Measurements from ENCODE around the gene MSL3B.
"Not testable (repeated sequence)": the region's sequence is repeated elsewhere in the genome, so short reads cannot be mapped to it uniquely, and the experiment has no call there.

MSL3B gene

DNA sequence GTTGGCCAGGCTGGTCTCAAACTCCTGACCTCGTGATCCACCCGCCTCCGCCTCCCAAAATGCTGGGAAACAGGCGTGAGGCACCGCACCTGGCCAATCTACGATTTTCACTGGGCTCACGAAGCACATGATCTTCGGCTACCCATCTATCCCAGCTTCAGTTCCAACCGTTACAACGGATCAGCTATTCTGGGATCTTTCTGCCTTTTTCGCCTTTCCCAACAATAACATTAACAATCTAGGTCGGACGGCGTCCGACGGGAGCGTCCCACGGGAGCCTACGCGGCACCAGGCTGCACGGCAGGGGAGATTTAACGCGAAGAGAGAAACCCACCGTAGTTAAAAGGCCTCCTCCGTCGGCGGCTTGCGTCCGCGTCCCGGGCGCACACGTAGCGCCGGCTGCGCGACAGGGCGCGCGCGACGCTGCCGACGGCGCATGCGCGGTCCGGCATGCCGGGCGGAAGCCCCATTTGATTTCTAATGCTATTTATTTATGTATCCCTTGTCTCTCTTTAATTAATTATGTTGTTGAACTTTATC is at the start of gene MSL3B:
MSL3B (minus strand) TSS at position 394 of the 540 bp plus-strand sequence.
- DNase-seq: peak; percentile 73

DNA sequence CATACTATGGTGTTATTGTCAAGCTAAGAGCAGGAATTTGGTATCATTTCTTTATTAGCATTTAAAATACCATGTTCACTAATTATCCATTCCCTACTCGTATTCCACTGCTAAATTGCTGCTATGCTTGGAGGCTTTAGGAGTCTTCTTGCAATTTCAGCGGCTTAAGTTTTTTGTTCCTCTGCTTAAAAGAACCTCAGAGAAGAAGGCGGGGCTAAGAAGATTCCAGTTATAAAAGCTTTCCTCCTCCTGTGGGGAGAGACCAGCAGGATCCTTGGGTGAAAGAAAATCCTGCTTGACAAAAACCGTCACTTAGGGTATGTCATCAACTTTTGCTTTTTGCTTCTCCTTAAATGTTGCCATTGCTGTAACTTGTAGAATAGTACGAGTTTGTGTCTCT is 48.9 kb upstream of the MSL3B start, which contains the start of gene TRPM8:
TRPM8 (plus strand) TSS at position 258 of the 400 bp plus-strand sequence. CDS start 9,165 bp downstream, outside the sequence.
- DNase-seq: no peak

DNA sequence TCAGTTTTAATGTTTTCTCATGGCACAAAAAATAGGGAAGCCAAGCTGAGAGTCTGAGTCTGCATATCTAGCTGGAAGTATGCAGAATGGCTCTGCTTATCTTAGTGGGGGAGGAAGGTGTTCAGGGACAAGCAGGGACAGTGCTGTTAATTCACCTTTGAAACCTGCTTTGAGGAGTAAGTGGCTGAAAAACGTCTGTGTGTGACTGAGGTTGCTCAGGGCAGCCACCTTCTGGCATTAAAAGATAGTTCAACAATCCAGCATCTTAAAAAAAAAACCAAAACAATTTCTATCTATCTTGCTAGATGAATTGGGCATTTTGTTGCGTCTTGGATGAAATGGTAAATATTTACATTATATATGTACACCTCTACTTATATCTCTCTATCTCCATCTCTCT is 46.9 kb upstream of the MSL3B start:
- DNase-seq: no peak

DNA sequence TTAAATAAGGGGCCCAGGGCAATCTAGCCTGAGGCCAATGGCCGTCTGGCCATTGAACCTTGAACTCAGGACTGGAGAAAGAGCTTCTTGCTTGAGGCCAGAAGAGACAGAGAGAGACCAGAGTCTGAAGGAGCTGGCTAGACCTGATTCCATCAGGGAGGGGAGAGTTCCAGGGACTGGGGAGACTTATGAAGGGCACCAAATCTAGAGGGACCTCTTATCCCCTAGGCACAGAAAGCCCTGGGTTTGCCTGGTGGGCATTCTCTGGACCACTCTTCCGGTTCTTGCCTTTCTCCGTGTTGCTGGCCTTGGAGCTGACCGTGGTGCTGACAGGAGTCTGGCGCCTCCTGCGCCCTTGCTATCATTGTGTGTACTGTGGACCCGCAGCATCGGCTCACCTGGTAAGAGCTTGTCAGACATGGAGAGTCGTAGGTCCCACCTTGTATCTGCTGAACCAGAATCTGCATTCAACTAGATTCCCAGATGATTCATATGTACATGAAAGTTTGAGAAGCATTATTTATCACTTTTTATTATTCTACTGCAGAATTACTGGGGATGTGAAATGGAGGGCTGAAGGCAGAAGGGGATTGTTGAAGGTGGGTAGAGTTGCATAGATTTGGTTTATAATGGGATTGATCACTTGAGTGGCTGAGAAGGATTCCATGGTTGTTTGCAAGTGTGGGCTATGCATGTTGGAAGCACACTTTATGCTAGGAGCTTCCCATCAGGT is 44.7 kb upstream of the MSL3B start:
- peak; percentile 11 for DNase-seq

DNA sequence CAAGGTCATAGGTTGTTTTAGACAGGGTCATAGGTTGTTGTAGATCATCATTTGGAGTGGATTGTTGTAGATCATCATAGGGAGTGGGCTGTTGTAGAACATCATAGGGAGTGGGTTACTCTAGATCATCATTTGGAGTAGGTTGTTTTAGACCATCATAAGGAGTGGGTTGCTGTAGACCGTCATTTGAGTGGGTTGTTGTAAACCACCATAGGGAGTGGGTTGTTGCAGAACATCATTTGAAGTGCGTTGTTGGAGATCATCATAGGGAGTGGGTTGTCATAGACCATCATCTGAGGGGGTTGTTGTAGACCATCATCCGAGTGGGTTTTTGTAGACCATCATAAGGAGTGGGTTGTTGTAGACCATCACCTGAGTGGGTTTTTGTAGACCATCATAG is 39.4 kb upstream of the MSL3B start:
- DNase-seq: no peak

DNA sequence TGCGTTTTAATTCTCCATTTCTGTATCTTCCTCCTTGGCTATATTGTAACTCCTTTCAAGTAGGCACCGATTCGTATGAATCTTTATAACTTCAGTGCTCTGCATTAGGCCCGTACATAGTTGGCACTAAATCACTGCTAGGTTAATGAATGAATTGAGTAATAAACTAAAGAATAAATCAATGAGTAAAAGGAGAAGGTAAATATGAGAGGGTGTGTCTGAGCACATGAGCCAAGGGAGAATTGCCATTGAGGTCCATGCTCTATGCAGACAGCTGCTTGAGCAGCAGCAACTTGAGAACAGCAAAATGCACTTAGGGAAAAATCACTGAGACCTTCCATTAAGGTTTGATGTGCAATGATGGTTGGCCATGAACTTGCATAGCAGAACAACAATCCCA is 37.8 kb upstream of the MSL3B start:
- no peak for DNase-seq

DNA sequence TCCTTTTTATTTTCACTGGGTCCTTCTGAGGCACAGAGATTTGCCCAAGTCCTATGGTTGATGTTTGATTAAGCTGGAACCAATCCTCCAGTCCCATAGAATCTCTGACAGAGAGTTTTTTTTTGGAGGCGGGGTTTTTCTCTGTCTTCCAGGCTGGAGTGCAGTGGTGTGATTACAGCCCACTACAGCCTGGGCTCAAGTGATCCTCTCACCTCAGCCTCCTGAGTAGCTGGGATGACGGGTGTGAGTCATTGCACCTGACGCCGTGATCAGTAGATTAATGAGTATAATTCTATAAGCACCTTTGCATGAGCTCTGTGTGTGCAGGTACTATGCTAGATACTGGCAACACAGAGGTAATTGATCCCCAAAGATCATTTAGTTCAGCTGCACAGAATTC is 33.7 kb upstream of the MSL3B start:
- DNase-seq: no peak

DNA sequence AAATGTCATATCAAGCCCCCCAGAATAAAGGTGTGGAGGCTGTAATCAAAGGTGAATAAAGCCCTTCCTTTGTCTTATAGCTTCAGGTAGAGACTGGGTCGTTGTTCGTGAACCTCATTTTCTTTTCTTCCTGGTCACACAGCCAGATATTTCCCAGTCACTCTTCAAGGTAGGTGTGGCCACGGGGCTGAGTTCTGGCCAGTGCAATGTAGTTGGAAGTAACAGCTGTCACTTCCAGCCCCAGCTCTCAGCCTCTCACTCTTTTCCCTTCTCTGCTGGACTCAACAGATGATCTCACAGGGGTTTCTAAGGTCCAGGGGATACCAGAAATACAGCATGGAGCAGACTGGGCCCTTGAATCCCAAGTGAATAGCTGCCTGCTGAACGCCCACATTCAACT is 33.2 kb upstream of the MSL3B start:
- no peak for DNase-seq

DNA sequence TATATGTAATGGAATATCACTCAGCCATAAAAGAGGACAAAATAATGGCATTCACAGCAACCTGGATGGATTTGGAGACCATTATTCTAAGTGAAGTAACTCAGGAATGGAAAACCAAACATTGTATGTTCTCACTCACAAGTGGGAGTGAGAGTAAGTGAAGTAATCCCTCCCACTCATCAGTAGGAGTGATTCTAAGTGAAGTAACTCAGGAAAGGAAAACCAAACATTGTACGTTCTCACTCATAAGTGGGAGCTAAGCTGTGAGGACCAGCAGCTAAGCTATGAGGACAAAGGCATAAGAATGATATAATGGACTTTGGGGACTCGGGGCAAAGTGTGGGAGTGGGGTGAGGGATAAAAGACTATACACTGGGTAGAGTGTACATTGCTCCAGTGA is 28.1 kb upstream of the MSL3B start:
- not testable (repeated sequence) for DNase-seq

DNA sequence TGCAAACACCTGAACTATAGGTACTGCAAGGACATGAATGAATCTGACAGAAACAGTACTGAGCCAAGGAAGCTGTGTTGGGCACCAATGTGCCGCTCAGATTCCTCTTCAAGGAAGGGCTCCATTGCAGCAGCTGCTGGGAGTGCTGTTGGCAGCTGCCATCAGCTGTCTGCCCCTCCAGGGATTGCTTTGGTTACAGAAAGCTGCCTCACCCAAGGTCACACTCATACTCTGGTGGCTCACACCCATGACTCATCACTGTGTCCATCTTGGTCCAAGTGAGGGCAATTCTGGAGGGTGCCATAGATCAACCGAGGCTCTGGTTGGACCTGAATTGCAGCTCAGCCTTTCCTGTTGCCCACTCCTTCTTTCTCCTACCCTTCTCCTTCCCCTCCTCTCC is 24.6 kb upstream of the MSL3B start:
- DNase-seq: no peak

DNA sequence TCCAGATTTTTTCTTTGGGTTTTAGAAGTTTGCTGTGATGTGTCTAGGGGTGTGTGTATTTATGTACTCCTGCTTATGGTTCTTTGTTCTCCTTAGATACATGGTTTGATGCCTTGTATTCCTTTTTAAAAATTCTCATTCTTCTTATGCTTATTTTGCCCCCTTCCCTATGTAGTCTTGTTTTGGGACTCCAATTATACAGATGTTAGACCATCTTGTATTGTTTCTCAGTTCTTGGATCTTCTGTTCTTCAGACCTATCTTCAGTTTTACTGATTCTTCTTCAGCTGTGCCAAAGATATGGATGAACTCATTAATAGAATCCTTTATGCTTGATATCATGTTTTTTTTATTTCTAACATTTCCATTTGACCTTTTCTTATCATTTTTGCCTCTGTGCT is 14.2 kb upstream of the MSL3B start:
- DNase-seq: no peak

DNA sequence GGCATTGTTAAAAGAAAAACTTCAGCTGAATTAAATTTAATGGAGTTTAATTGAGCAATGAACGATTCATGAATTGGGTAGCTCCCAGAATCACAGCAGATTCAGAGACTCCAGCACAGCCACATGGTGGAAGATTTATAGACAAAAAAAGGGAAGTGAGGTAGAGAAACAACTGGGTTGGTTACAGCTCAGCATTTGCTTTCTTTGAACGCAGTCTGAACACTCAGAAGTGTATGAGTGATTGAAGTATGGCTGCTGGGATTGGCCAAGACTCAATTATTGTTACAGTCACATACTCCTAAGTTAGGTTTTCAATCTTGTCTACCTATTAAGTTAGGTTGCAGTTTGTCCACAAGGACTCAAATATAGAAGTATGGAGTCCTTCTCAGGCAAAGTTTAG is 3.9 kb upstream of the MSL3B start:
- DNase-seq: not testable (repeated sequence)

DNA sequence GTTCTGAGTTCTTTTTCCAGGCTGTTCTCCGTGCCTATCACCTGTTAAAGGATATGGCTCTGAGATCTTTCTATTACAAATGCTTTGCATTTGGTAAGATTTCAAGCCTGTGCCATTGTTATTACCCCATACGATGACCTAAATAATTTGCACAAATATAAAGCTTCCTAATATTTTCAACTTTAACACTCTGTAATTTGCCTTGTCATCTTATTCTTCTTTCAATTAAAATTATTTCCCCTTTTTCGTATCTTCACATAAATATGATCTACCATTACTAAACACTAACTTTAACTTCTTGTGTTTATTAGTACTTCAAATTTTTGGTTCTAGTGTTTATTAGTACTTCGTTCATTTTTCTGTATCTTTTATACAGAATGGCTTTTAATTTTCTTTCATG is 3.2 kb upstream of the MSL3B start:
- no peak for DNase-seq

DNA sequence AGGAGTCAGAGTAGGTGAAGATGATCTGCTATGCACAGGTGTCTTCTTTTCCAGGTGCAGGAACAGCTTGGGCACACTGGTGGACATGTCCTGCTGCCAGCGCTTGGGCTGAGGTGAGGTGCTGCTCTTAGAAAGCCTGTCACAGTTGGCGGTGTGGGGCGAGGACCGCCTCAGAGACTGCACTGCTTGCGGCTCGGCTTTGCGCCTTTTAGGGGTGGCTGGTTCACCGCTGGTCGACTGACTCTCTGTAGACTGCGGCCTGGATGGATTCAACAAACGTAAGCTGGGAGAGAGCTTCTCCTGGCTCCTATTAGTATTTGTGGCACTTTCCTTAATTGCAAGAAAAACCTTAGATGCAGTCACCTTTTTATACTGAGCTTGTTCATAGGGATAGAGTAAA is 1.7 kb downstream of the MSL3B start:
- no peak for DNase-seq

DNA sequence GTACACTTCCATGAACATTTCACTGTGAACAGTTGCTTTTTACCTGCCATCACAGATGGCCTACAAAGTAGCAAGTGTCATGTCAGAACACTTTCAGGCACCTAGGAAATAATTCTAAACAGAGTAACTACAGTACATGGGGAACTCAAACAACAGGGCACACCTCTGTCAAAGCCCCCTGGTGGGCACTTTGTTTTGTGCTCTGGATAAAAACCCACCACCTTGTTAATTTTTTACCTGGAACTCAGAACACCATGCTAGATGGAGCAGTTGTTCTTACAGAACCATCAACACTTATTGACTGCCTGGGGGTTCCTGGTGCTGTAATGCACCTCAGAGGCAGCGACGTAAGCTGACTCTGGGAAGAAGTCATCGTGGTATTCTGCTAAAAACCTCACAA is 2.3 kb downstream of the MSL3B start:
- DNase-seq: no peak

DNA sequence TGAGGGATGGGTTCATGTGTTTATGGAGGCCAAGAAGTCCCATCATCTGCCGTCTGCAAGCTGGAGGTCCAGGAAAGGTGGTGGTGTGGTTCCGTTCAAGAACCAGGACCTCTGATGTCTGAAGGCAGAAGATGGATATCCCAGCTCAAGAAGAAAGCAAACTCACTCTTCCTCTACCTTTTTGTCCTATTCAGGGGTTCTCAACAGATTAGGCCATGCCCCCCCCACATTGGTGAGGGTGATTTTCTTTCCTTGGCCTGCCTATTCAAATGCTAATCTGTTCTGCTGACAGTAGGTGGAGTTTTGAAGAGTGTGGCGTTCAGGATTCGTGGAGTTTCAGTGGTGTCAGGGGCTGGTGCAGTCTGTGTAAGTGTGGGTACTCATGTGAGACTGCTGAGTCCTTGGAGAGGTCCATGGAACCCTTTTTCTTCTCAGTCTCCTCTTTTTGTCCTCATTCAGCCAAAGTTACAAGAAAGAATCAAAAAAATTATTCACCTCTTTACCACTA is 5.9 kb downstream of the MSL3B start:
- no peak for DNase-seq

DNA sequence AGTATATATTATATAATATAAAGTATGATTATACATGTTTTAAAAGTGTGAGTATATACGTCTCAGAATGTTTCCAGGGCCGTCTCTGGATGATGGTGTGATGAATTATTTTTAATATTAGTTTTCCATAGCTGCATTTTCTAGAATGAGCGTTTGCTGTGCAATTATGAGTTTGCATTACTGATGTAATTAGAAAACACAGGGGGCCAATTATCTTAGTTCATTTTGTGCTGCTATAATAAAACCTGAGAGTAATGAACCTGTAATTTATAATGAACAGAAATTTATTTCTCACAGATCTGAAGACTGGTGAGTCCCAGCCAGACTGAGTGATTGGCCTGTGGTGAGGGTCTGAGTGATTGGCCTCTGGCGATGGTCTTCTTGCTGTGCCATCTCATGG is 9.9 kb downstream of the MSL3B start:
- no peak for DNase-seq

DNA sequence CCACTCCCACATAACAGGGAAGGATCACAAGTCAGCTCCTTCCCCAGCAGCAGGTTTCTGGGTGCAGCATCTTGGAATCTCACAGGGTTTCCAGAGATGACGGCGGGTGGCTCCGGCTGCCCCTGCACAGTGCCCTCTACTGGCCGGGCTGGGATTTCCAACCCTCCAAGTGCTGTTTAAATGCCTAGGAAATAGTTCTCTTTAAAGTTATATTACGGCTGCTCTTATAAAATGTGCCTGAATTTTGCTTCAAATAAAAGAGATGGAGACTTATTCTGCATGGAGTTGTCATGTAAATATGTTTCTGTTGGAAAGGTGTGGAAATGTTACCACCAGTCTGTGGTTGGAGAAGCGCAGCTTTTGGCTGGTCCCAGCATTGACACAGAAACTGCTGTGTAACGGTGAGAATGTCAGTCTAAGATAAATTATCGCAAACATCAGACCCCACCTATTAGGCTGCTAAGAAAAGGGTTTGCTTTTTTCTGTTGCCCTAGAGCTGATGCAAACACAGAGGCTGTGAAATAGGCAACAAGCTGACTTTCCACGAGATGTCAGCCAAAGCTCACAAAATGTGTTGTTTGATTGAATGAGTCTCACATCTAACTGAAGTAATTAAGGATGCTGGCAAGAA is 10.6 kb downstream of the MSL3B start:
- peak; percentile 68 for DNase-seq

DNA sequence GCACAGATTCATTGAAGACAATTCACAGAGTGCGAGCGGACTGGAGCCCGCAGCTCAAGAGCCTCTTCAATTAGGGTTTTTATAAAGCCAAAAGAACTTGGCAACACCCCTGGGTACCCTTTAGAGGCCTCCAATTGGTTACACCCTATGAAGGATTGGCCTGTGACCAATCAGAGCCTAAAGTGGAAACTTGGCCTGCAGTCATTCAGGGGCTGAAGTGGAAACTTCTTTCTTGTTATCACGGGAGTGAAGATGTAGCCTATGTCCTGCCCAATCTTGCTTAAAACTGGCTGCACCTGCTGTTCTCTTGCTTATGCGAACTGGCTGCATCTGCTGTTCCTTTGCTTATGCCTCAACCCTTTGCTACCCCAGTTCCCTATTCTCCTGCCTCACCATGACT is 12.0 kb downstream of the MSL3B start:
- DNase-seq: no peak

DNA sequence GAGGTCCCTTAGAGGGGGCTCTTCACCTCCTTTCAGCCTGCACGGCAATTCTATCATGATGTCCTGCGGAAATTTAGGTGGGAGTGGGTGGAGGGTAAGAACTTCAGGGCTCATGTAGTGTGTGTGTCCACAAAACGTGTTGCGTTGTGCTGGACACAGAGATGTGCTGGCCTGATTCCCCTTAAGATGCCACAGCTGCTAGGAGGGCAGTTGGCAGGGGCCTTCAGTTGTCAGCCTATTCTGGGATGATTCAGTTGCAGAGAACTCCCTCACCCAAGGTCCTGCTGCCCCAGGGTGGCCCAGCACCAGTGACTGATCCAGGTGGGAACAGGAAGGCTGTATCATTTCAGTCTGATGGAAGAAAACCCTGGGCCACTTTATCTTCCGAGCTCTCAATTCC is 12.8 kb downstream of the MSL3B start:
- DNase-seq: no peak

DNA sequence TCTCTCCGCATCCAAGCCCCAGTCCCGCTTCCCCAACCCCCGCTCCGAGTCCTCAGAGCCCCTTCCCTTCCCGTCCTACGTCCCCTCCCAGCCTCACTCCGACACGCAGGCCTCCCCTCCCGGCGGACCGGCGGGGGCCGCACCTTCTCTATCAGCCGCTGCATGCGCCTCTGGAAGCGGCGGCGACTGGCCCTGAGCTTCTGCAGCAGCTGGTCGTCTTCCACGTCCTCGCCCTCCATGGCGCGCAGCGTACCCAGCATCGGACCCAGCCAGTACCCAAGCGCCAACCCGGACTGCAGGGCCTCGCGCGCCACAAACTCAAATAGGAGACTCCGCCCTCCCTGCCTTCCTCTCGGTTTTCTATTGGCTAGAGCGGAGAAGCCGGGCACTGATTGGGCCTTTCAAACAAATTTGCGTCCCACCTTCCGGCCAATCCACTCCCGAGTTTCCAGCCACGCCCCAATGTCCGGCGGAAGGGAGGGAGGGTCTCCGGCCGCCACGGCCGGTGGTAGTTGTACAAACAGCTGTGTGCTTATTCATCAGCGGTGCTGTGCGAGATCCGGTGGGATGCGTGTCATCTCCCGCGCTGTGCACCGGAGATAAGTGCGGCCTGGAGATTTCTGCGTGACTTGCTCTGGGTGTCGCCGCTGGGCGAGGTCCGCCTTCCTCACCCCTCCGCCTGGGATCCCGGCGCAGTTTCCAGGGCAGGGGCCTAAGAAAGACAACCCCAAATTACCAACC is 13.8 kb downstream of the MSL3B start, which contains the start of gene HJURP:
HJURP (minus strand) TSS at position 295 of the 741 bp plus-strand sequence; CDS start at position 260, 35 bp downstream.
- peak; percentile 91 for DNase-seq

DNA sequence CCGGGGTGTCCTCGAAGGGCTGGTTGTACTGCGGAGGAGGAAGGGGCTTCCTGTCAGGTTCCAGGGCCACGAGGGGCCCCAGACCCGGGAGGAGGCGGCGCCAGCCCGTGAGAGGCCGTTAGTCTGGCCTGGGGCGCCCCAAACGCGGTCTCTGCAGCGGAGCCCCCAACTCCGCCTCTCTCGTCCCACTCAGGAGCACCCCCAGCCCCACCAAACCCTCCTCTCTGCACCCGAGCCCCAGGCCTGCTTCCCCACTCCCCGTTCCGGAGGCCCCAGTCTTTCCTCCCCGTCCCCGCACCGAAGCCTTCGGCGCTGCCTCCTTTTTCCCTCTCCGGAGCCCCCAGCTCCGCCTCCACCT is 14.3 kb downstream of the MSL3B start:
- no peak for DNase-seq

DNA sequence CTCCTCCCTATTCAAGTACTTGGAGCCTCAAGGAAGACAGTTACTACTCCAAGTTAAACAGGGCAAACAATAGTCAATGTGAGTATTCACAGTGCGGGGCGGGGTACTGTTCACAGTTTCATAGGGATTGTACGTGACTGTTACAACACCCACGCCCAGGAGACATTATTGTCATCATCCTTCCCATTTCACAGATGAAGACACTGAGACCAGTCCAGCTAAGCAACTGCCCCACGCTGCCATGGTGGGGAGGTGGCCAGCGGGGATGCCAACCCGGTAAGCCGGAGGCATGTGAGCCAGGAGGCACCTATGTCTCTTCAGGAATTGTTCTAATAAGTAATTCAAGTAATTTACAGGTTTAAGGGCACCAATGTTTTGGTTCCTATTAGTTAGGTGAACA is 14.8 kb downstream of the MSL3B start:
- no peak for DNase-seq

All from CD4-positive, alpha-beta T cell treated with Interleukin-17A for 4 hours (primary cell).